ENCODE measurements around the gene KRTAP5-10.

DNA sequence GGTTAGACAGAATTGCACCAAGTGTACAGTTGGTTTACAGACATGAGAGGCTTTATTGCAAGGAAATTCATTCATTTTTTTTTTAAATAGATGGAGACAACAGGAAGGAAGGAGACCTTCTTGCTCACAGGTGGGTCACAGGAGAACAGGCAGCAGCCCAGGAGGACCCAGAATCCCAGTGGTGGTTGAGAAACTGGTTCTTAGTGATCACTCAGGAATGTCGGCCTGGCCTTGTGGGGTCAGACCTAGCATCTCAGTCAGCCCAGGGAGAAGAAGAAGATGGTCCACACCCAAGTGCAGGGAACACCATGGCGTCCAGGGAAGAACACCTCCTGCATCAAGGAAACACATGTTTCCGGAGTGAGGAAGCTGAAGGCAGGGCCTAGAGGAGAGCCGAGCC is 16.5 kb downstream of the KRTAP5-10 start:
- TF ChIP-seq POLR2A (IDR thresholded peaks at IDR 0.05; ENCODE audit: low read depth, low read length): no peak
- TF ChIP-seq TAF1 (IDR thresholded peaks at IDR 0.05; ENCODE audit: borderline replicate concordance, low read depth, low read length): no peak
- TF ChIP-seq POLR2AphosphoS5 (IDR thresholded peaks at IDR 0.05; ENCODE audit: low read depth, low read length): no peak
